HG02970 (cell line): ENCODE results near the gene OTOF.

Experiments used
- ATAC-seq: cut with Tn5 transposase; IDR thresholded peaks from one replicate; pipeline ENCODE4 v1.9.1; 2021; ENCODE audit warnings: mild to moderate bottlenecking, moderate library complexity, moderate number of reproducible peaks; ENCODE audit not compliant: unreplicated experiment, low FRiP score

OTOF gene

GRCh38 chr2:26424221-26424620 is 53.7 kb downstream of the OTOF start:
- ATAC-seq, result no peak

DNA sequence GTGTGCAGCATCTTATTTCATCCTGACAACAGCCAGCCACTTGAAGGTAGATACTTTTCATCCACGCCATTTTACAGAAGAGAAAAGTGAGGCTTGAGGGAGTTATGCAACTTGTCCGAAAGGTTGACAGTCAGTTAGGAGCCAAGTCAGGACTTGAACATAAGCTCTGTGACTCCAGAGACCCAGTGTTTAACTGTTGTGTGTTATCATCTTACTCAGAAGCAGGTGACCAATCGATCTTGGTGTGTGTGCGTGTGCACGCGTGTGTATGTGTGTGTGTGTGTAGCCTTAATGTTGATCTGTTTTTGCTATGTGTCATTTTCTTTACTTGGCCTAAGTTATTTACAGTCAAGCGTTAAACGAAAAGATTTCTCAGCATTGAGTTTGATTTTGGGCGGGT is 54.2 kb downstream of the OTOF start:
- ATAC-seq, result no peak

- no peak for ATAC-seq
These were observed 54.8 kb downstream of the OTOF start for GRCh38 chr2:26422947-26423629.

DNA sequence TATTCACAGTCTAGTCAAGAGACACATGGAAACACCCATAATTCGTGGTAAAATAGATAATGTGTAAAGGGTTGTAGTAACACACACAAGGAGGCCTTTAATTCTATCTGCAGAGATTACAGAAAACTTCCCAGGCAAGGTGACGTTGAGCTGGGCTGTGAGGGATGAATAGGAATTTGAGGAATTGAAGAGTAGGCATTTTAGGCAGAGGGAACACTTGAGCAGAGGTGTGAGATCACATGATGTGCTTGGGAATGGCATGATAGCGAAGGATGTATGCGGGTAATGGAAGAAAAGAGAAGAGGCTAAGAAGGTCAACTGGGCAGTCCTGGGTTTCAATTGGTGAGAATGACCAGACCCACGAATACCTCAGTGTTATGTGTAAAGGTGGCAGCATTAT is 56.0 kb downstream of the OTOF start:
- no peak for ATAC-seq

DNA sequence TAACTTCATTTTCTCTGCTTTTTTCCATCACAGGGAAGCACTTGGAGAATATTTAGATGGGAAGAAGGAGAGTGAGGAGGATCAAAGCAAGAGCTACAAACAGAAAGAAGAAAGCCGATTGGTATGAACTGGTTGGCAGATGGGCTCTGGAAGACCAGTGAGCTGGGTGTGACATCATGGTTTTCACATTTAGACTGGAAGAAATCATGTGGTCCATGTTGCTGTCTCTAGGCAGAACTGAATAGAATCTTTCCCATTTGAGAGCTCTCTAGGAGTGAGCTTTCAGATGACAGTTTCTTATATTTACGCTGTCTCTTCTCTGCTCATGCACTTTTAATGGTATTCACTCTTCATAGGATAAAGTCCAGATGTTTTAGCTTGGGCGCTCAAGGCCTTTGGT is 63.6 kb downstream of the OTOF start:
- no peak for ATAC-seq

- no peak for ATAC-seq
These were observed 65.7 kb downstream of the OTOF start for GRCh38 chr2:26412091-26412673.

DNA sequence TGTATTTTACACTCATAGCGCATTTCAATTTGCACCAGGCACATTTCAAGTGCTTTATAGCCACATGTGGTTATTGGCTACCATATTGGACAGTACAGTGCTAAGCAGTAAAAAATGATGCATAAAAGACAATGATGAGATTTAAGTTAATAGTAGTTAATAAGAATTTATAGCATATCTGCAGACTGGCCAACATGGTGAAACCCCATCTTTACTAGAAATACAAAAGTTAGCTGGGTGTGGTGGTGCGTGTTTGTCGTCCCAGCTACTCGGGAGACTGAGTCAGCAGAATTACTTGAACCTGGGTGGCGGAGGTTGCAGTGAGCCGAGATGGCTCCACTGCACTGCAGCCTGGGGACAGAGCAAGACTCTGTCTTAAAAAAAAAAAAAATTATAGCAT is 66.5 kb downstream of the OTOF start:
- ATAC-seq, result no peak

GRCh38 chr2:26410764-26411243 is 67.1 kb downstream of the OTOF start:
- ATAC-seq, result no peak

GRCh38 chr2:26409785-26410184 is 68.1 kb downstream of the OTOF start:
- no peak for ATAC-seq

GRCh38 chr2:26407526-26407925 is 70.4 kb downstream of the OTOF start:
- ATAC-seq, result no peak
